GM21576 (cell line): Measurements from ENCODE around the gene GALNT14.

Experiments
- ATAC-seq: cut with Tn5 transposase; IDR thresholded peaks from one replicate; pipeline ENCODE4 v1.9.1; 2021; ENCODE audit warnings: mild to moderate bottlenecking, moderate library complexity; ENCODE audit not compliant: unreplicated experiment

The GALNT14 gene

GRCh38 chr2:31136000-31136399, 2.2 kb downstream of the GALNT14 start:
- ATAC-seq, result no peak

- no peak for ATAC-seq
Measured at GRCh38 chr2:31134480-31134879, 3.8 kb downstream of the GALNT14 start.

GRCh38 chr2:31132786-31133185, 5.5 kb downstream of the GALNT14 start:
- ATAC-seq, result no peak

GRCh38 chr2:31131871-31132270, 6.4 kb downstream of the GALNT14 start:
- no peak for ATAC-seq

- no peak for ATAC-seq
Measured at GRCh38 chr2:31129375-31130171, 8.7 kb downstream of the GALNT14 start.

- no peak for ATAC-seq
Measured at GRCh38 chr2:31127931-31128330, 10.3 kb downstream of the GALNT14 start.

GRCh38 chr2:31125918-31126695, 12.1 kb downstream of the GALNT14 start:
- no peak for ATAC-seq

GRCh38 chr2:31124904-31125303, 13.3 kb downstream of the GALNT14 start:
- no peak for ATAC-seq

- no peak for ATAC-seq
Measured at GRCh38 chr2:31122133-31122532, 16.1 kb downstream of the GALNT14 start.

GRCh38 chr2:31113765-31114164, 24.5 kb downstream of the GALNT14 start:
- ATAC-seq, result no peak

- no peak for ATAC-seq
Measured at GRCh38 chr2:31112544-31112943, 25.7 kb downstream of the GALNT14 start.

- ATAC-seq, result no peak
Measured at GRCh38 chr2:31110998-31111397, 27.2 kb downstream of the GALNT14 start.

- ATAC-seq, result no peak
Measured at GRCh38 chr2:31110431-31110830, 27.8 kb downstream of the GALNT14 start.

- ATAC-seq, result no peak
Measured at GRCh38 chr2:31109633-31110192, 28.5 kb downstream of the GALNT14 start.

- ATAC-seq, result no peak
Measured at GRCh38 chr2:31108561-31109286, 29.5 kb downstream of the GALNT14 start.

- no peak for ATAC-seq
Measured at GRCh38 chr2:31107591-31108300, 30.5 kb downstream of the GALNT14 start.

GRCh38 chr2:31101701-31102100, 36.5 kb downstream of the GALNT14 start:
- ATAC-seq, result no peak

GRCh38 chr2:31097962-31098613, 40.2 kb downstream of the GALNT14 start:
- no peak for ATAC-seq

GRCh38 chr2:31090188-31090587, 48.1 kb downstream of the GALNT14 start:
- ATAC-seq, result no peak

GRCh38 chr2:31089645-31090044, 48.6 kb downstream of the GALNT14 start:
- ATAC-seq, result no peak
